H1 (cell line): ENCODE measurements around the gene FBXO44. TPM values are rescaled to one million over a fixed set of nuclear protein-coding genes. Genes with fewer than 3 reads are reported as not detected.

ENCODE experiments used
- CTCF ChIA-PET: fragments of 300-600 bp; sonication (Branson Sonifier 250); formaldehyde crosslinking; loops from one replicate; lab custom pipeline; 2021; ENCODE audit not compliant: partially characterized antibody; lab: Charles Lee
- POLR2A ChIA-PET: fragments of 300-600 bp; sonication (Branson Sonifier 250); formaldehyde crosslinking; loops from one replicate; lab custom pipeline; 2021; ENCODE audit warnings: inconsistent platforms; ENCODE audit not compliant: partially characterized antibody; lab: Charles Lee
- DNase-seq, 2 experiments: peaks; one replicate each; pipeline versions ENCODE4 v3.0.0 to v3.0.0-alpha.2; 2010 to 2022; ENCODE audit warnings: low spot score in 2 of 2, low read depth in 1 of 2, mixed read lengths in 1 of 2
- FAIRE-seq: peaks from 2 replicates; lab custom pipeline; 2011; peaks lifted over from hg19 to GRCh38; lab: Jason Lieb, UNC
- H2AFZ ChIP-seq: 2 replicates; pipeline ENCODE4 v1.8.1; 2012; ENCODE audit warnings: low read length, inconsistent platforms
- H2AK5ac ChIP-seq: 2 replicates; pipeline ENCODE4 v1.6.1; 2013; ENCODE audit warnings: low read depth, low read length
- H2BK120ac ChIP-seq: replicated peaks from 2 replicates; pipeline ENCODE3; 2013; ENCODE audit warnings: low read depth, low read length, inconsistent platforms
- H2BK12ac ChIP-seq: 2 replicates; pipeline ENCODE4 v1.6.1; 2013; ENCODE audit warnings: low read depth, low read length
- H2BK15ac ChIP-seq: 2 replicates; pipeline ENCODE4 v1.6.1; 2013; ENCODE audit warnings: low read length
- H2BK20ac ChIP-seq: 2 replicates; pipeline ENCODE4 v1.6.1; 2013; ENCODE audit warnings: low read length
- H2BK5ac ChIP-seq: 2 replicates; pipeline ENCODE4 v1.6.1; 2013; ENCODE audit warnings: low read depth, low read length
- H3K14ac ChIP-seq: 2 replicates; pipeline ENCODE4 v1.6.1; 2013; ENCODE audit warnings: inconsistent platforms; ENCODE audit not compliant: insufficient read length
- H3K18ac ChIP-seq: 2 replicates; pipeline ENCODE4 v1.6.1; 2013; ENCODE audit warnings: low read length; ENCODE audit errors: extremely low read depth
- H3K23ac ChIP-seq: 2 replicates; pipeline ENCODE4 v1.6.1; 2013; ENCODE audit warnings: inconsistent platforms; ENCODE audit not compliant: insufficient read length
- H3K23me2 ChIP-seq: 2 replicates; pipeline ENCODE4 v1.6.1; 2013; ENCODE audit warnings: low read depth, low read length
- H3K27ac ChIP-seq: 2 replicates; pipeline ENCODE4 v1.6.1; 2011; ENCODE audit warnings: low read depth, low read length, inconsistent platforms
- H3K27me3 ChIP-seq, 4 experiments: replicated peaks in 1 of 4; 1 replicate in 1 of 4; 2 replicates in 3 of 4; pipeline versions ENCODE4 v1.6.1 to v1.8.1; 2011 to 2013; ENCODE audit warnings: low read length in 3 of 4, mild to moderate bottlenecking in 3 of 4, inconsistent platforms in 2 of 4, mixed read lengths in 2 of 4, moderate library complexity in 1 of 4; ENCODE audit not compliant: control insufficient read depth in 3 of 4, insufficient read depth in 3 of 4; ENCODE audit errors: extremely low read depth in 1 of 4
- H3K36me3 ChIP-seq, 4 experiments: 2 replicates each; pipeline versions ENCODE4 v1.6.1 to v1.8.1; 2011 to 2013; ENCODE audit warnings: mild to moderate bottlenecking in 4 of 4, low read length in 3 of 4, moderate library complexity in 2 of 4, control low read depth in 1 of 4, inconsistent platforms in 1 of 4; ENCODE audit not compliant: insufficient read depth in 4 of 4, control insufficient read depth in 2 of 4
- H3K4ac ChIP-seq: replicated peaks from 2 replicates; pipeline ENCODE3; 2013; ENCODE audit warnings: low read length, low read depth, mixed read lengths, inconsistent platforms; ENCODE audit not compliant: insufficient read length
- H3K4me1 ChIP-seq, 4 experiments: replicated peaks in 1 of 4; 1 replicate in 1 of 4; 2 replicates in 3 of 4; pipeline versions ENCODE4 v1.6.1 to v1.8.1; 2011 to 2013; ENCODE audit warnings: low read length in 3 of 4, inconsistent platforms in 2 of 4, mixed read lengths in 1 of 4; ENCODE audit not compliant: insufficient read depth in 4 of 4, control insufficient read depth in 3 of 4
- H3K4me2 ChIP-seq, 2 experiments: 2 replicates each; pipeline versions ENCODE4 v1.6.1 to v1.8.1; 2011 to 2013; ENCODE audit warnings: low read depth in 2 of 2, low read length in 2 of 2, control low read depth in 1 of 2, inconsistent platforms in 1 of 2, mild to moderate bottlenecking in 1 of 2; ENCODE audit not compliant: insufficient read depth in 1 of 2
- H3K4me3 ChIP-seq, 4 experiments: fragments of 200-600, 300-600 bp in 1 of 4; sonication (generic), shearing (Covaris generic), sonication (Bioruptor Twin) in 1 of 4; 2 replicates each; pipeline versions ENCODE4 v1.5.1 to v1.8.1; 2011 to 2016; ENCODE audit warnings: low read length in 4 of 4, low read depth in 3 of 4, control low read depth in 2 of 4, inconsistent platforms in 2 of 4, mild to moderate bottlenecking in 2 of 4, mixed read lengths in 1 of 4, moderate library complexity in 1 of 4; ENCODE audit not compliant: insufficient read depth in 2 of 4; ENCODE audit errors: extremely low read depth in 1 of 4
- H3K56ac ChIP-seq: replicated peaks from 2 replicates; pipeline ENCODE3; 2013; ENCODE audit warnings: low read depth, mild to moderate bottlenecking, mixed read lengths, low read length, inconsistent platforms; ENCODE audit not compliant: insufficient read length
- H3K79me1 ChIP-seq: 2 replicates; pipeline ENCODE4 v1.6.1; 2013; ENCODE audit warnings: low read depth, low read length, control low read depth
- H3K79me2 ChIP-seq, 2 experiments: 2 replicates each; pipeline versions ENCODE4 v1.6.1 to v1.8.1; 2012 to 2013; ENCODE audit warnings: low read length in 2 of 2, mild to moderate bottlenecking in 2 of 2, inconsistent platforms in 1 of 2; ENCODE audit not compliant: insufficient read depth in 2 of 2, control insufficient read depth in 1 of 2
- H3K9ac ChIP-seq, 4 experiments: replicated peaks in 1 of 4; 1 replicate in 1 of 4; 2 replicates in 3 of 4; pipeline versions ENCODE4 v1.6.1 to v1.8.1; 2011 to 2013; ENCODE audit warnings: low read depth in 3 of 4, low read length in 3 of 4, control low read depth in 2 of 4, mild to moderate bottlenecking in 2 of 4, moderate library complexity in 2 of 4, inconsistent platforms in 1 of 4; ENCODE audit errors: extremely low read depth in 1 of 4
- H3K9me3 ChIP-seq, 2 experiments: 2 replicates each; pipeline versions ENCODE4 v1.6.1 to v1.8.1; 2012 to 2013; ENCODE audit warnings: mild to moderate bottlenecking in 2 of 2, moderate library complexity in 2 of 2, control low read depth in 1 of 2, inconsistent platforms in 1 of 2, low read depth in 1 of 2, low read length in 1 of 2, mixed read lengths in 1 of 2; ENCODE audit not compliant: insufficient read depth in 2 of 2
- H4K20me1 ChIP-seq, 2 experiments: replicated peaks in 1 of 2; 2 replicates each; pipeline versions ENCODE3 to v1.8.1; 2011 to 2013; ENCODE audit warnings: inconsistent platforms in 2 of 2, low read length in 2 of 2, mild to moderate bottlenecking in 1 of 2; ENCODE audit not compliant: insufficient read depth in 2 of 2, control insufficient read depth in 1 of 2
- H4K5ac ChIP-seq: 2 replicates; pipeline ENCODE4 v1.6.1; 2013; ENCODE audit warnings: low read length, low read depth, mixed read lengths, inconsistent platforms; ENCODE audit not compliant: insufficient read length
- H4K8ac ChIP-seq: 2 replicates; pipeline ENCODE4 v1.8.0; 2013; ENCODE audit warnings: mild to moderate bottlenecking, moderate library complexity, low read length, inconsistent platforms; ENCODE audit not compliant: insufficient read depth; ENCODE audit errors: extremely low read depth
- H4K91ac ChIP-seq: replicated peaks from 2 replicates; pipeline ENCODE3; 2013; ENCODE audit warnings: low read length, mixed read lengths, inconsistent platforms; ENCODE audit not compliant: insufficient read length
- ASH2L ChIP-seq: fragments of 200-600, 300-600 bp; sonication (generic); IDR thresholded peaks from one replicate; pipeline ENCODE4 v1.7.1; 2017; ENCODE audit warnings: low read length
- GTF2F1 ChIP-seq: IDR thresholded peaks from 2 replicates; pipeline ENCODE4 v1.6.1; 2012; ENCODE audit warnings: low read depth, low read length, improper control_type of control experiment, borderline replicate concordance
- KDM4A ChIP-seq: IDR thresholded peaks from one replicate; pipeline ENCODE4 v1.7.1; 2012; ENCODE audit warnings: low read depth, mild to moderate bottlenecking, moderate library complexity, low read length, inconsistent platforms; ENCODE audit not compliant: severe bottlenecking
- RBBP5 ChIP-seq: IDR thresholded peaks from 2 replicates; pipeline ENCODE4 v1.7.1; 2012; ENCODE audit warnings: low read depth, mild to moderate bottlenecking, inconsistent platforms, low read length, moderate library complexity, borderline replicate concordance
- SP1 ChIP-seq: IDR thresholded peaks from 2 replicates; pipeline ENCODE4 v1.6.1; 2011; ENCODE audit warnings: low read depth, low read length
- TAF7 ChIP-seq: optimal IDR thresholded peaks from 2 replicates; pipeline ENCODE3; 2011; ENCODE audit warnings: low read depth, mild to moderate bottlenecking, inconsistent platforms, low read length, moderate library complexity, borderline replicate concordance
- TBP ChIP-seq: IDR thresholded peaks from 2 replicates; pipeline ENCODE4 v1.6.1; 2011; ENCODE audit warnings: low read depth, low read length, improper control_type of control experiment
- YY1 ChIP-seq: IDR thresholded peaks from 2 replicates; pipeline ENCODE4 v1.6.1; 2011; ENCODE audit warnings: low read depth, mild to moderate bottlenecking, low read length
- whole genome bisulfite sequencing, 2 experiments: shearing (Covaris generic) in 1 of 2; methylation state at CpG; one replicate each; pipeline versions ENCODE4 v1.1.6 to v1.1.7; 2013 to 2015; ENCODE audit warnings: low lambda C conversion rate in 2 of 2, mixed read lengths in 2 of 2, inconsistent platforms in 1 of 2, low coverage in 1 of 2, missing lambda C conversion rate in 1 of 2; ENCODE audit not compliant: insufficient replicate concordance in 2 of 2, insufficient coverage in 1 of 2, insufficient read length in 1 of 2; ENCODE audit errors: extremely low coverage in 1 of 2, missing lambda C conversion rate in 1 of 2; 5-methylcytosine and 5-hydroxymethylcytosine counted together
- long read RNA-seq, 2 experiments: library from RNA in 1 of 2; library from capped mRNA in 1 of 2; stranded (forward); transcript quantifications; one replicate each; pipeline ENCODE4 v2.0.0, GENCODE V29; 2021; ENCODE audit warnings: inconsistent platforms in 1 of 2
- polyA minus RNA-seq, 3 experiments: library from RNA; depleted of rRNA, polyadenylated mRNA; stranded (reverse); fragments of >200 nt; gene quantifications; 1 replicate in 2 of 3; 2 replicates in 1 of 3; pipeline ENCODE4 v1.2.3, GENCODE V29; 2011
- polyA plus RNA-seq, 7 experiments: library from polyadenylated mRNA; depleted of rRNA in 3 of 7; stranded (reverse) in 5 of 7; unstranded in 2 of 7; fragments of >200 nt in 5 of 7; fragments of 200-250 nt in 2 of 7; gene quantifications; 1 replicate in 5 of 7; 2 replicates in 1 of 7; 4 replicates in 1 of 7; pipeline versions ENCODE4 v1.2.1 to v1.2.3, GENCODE V29; 2011 to 2013; ENCODE audit warnings: missing spikeins in 2 of 7, mixed read lengths in 2 of 7
- total RNA-seq: library from RNA; stranded (reverse); fragmentation: NEBNext Ultra II Directional; extraction: Animal tissue kit (Norgen Biotek cat#: 25700); gene quantifications from 2 replicates; pipeline ENCODE4 v1.2.1, GENCODE V29; 2021

FBXO44 gene
- total RNA-seq (27.2 and 29.2 TPM in 2 replicates), polyA plus RNA-seq (2011; rRNA removed) (27.0 and 43.0 TPM in 2 replicates), polyA minus RNA-seq (2011; rRNA and poly(A)+ RNA removed) (12.6 and 15.0 TPM in 2 replicates)
- polyA plus RNA-seq (2011; cell fraction: cytosol; rRNA removed), result 42.8 TPM
- 137 TPM for polyA plus RNA-seq (2011; cell fraction: nucleus; rRNA removed)
- 21.1 to 33.1 TPM (median 30.9 TPM) in 4 replicates for polyA plus RNA-seq (2012, experiment 1 of 2)
- 19.3 TPM for polyA plus RNA-seq (2012, experiment 2 of 2)
- 23.1 TPM for polyA plus RNA-seq (2013, experiment 1 of 2)
- 21.5 TPM for polyA plus RNA-seq (2013, experiment 2 of 2)
- 17.6 TPM for polyA minus RNA-seq (2011; cell fraction: cytosol; rRNA and poly(A)+ RNA removed)
- 37.9 TPM for polyA minus RNA-seq (2011; cell fraction: nucleus; rRNA and poly(A)+ RNA removed)
- long read RNA-seq, experiment 1, partial matches to known transcripts, result 0 of 4 reads
- long read RNA-seq, experiment 1, other reads (novel, unspliced or antisense), result 3 of 4 reads
- long read RNA-seq, experiment 2, transcript FBXO44-204 (5 exons, 1,734 nt), result major isoform, 9 of 29 reads
- long read RNA-seq, experiment 2, partial matches to known transcripts, result 3 of 29 reads
- long read RNA-seq, experiment 2, other reads (novel, unspliced or antisense), result 10 of 29 reads

- Histone ChIP-seq H4K91ac (peak within 1 kb of the TSS; percentile 86), H4K5ac (peak within 1 kb of the TSS; percentile 81), H2BK20ac (no peak within 1 kb of the TSS), H3K23ac (no peak within 1 kb of the TSS), H2AFZ (no peak within 1 kb of the TSS), H4K20me1 (peaks cover 5 to 15% of the 10 kb centered on the region in 2 experiments), H3K9ac (peak within 1 kb of the TSS; percentile 29 to 76 (median 52); a peak in 6 of 7 replicates), H3K4me3 (peak within 1 kb of the TSS; percentile 56 to 78 (median 72)), H3K4me2 (peak within 1 kb of the TSS; percentile 82 to 95), H3K56ac (peak within 1 kb of the TSS; percentile 90), H3K27me3 (peaks cover 0 to 4% (median 2%) of the 10 kb centered on the region in 4 experiments; a peak in 2 of 7 replicates), H3K36me3 (peaks cover 0 to 13% (median 6%) of the 10 kb centered on the region in 4 experiments; a peak in 5 of 8 replicates), H4K8ac (peak within 1 kb of the TSS; percentile 82), H2BK120ac (no peak within 1 kb of the TSS), H3K4ac (peak within 1 kb of the TSS; percentile 32), H2BK12ac (peak within 1 kb of the TSS; percentile 80; the same call in 1 of the 2 replicates), H3K23me2 (peaks cover 10% of the 10 kb centered on the region; the same call in 1 of the 2 replicates), H3K9me3 (no peaks in the 10 kb centered on the region), H3K18ac (peak within 1 kb of the TSS; percentile 93), H3K79me2 (peaks cover 0 to 7% of the 10 kb centered on the region in 2 experiments; a peak in 1 of 4 replicates), H3K79me1 (peaks cover 3% of the 10 kb centered on the region), H3K27ac (no peak within 1 kb of the TSS), H2BK15ac (no peak within 1 kb of the TSS), H2AK5ac (peak within 1 kb of the TSS; percentile 77; the same call in 1 of the 2 replicates), H3K4me1 (peaks cover 6 to 35% (median 28%) of the 10 kb centered on the region in 4 experiments), H2BK5ac (no peak within 1 kb of the TSS; the same call in 1 of the 2 replicates), H3K14ac (no peak within 1 kb of the TSS)
- FAIRE-seq (no peak), DNase-seq (peak in 1 of 2 experiments; percentile 90)
- ChIA-PET POLR2A (interaction anchor here (1.2 to 6.2 kb wide), 10 partner anchors 10 to 94 kb away, joined by 4 to 61 read pairs (median 6); partner anchors contain the start of genes FBXO6 and MAD2L2), CTCF (interaction anchor here (1.0 to 4.4 kb wide), 12 partner anchors 9 to 122 kb away, joined by 3 to 25 read pairs (median 4); partner anchors contain the start of gene FBXO6)
- WGBS, 2 experiments, result 4% methylated on average over 24 of the region's 94 CpGs; no CpG with 5 or more reads in 1 of the 2 experiments
- TF ChIP-seq GTF2F1, result no peak
- peak; percentile 32 for TF ChIP-seq TAF7
- TF ChIP-seq TBP, result 0 out of 2 replicates have a peak, but pooled peaks have one; percentile 26
- TF ChIP-seq ASH2L, result peak; percentile 40
- TF ChIP-seq KDM4A, result peak; percentile 81
- TF ChIP-seq RBBP5, result peak; percentile 52; the same call in 1 of the 2 replicates
- TF ChIP-seq YY1, result no peak
- peak; percentile 63; the same call in 1 of the 2 replicates for TF ChIP-seq SP1
These were observed at the start of gene FBXO44, which contains the start of gene FBXO2 for GRCh38 chr1:11654137-11654938. Gene FBXO44 (plus strand): TSS chr1:11654877. CDS start chr1:11655836, 959 bp downstream. Gene FBXO2 (minus strand): TSS chr1:11654429. CDS start chr1:11654340, 89 bp downstream.
